HUDEP-2 (cell line): ENCODE measurements around the gene CALN1.
"Not testable (repeated sequence)": the region's sequence is repeated elsewhere in the genome, so short reads cannot be mapped to it uniquely, and the experiment has no call there.

Source experiments
- DNase-seq, 76 experiments: peaks; one replicate each; lab custom pipeline; 2025; ENCODE audit not compliant: unreplicated experiment in 76 of 76; lab: John Stamatoyannopoulos, UW

The CALN1 gene

GRCh38 chr7:71829515-71829914 is 582.6 kb downstream of the CALN1 start:
- no peak for DNase-seq

GRCh38 chr7:71828361-71828760 is 583.8 kb downstream of the CALN1 start:
- no peak for DNase-seq

- DNase-seq, result no peak
These were observed 586.0 kb downstream of the CALN1 start for GRCh38 chr7:71826141-71826540.

GRCh38 chr7:71824006-71824760 is 588.0 kb downstream of the CALN1 start:
- no peak for DNase-seq

- not testable (repeated sequence) for DNase-seq
These were observed 589.7 kb downstream of the CALN1 start for GRCh38 chr7:71822406-71822805.

GRCh38 chr7:71817916-71818315 is 594.2 kb downstream of the CALN1 start:
- DNase-seq, result no peak

GRCh38 chr7:71808115-71808514 is 604.0 kb downstream of the CALN1 start:
- no peak for DNase-seq

GRCh38 chr7:71804256-71804655 is 607.9 kb downstream of the CALN1 start:
- DNase-seq, result no peak

GRCh38 chr7:71801976-71802375 is 610.2 kb downstream of the CALN1 start:
- no peak for DNase-seq

- DNase-seq, result no peak
These were observed 611.8 kb downstream of the CALN1 start for GRCh38 chr7:71800321-71800720.

GRCh38 chr7:71795410-71795809 is 616.7 kb downstream of the CALN1 start:
- DNase-seq, result no peak

- no peak for DNase-seq
These were observed 618.9 kb downstream of the CALN1 start for GRCh38 chr7:71793251-71793650.

GRCh38 chr7:71787513-71787912 is 624.6 kb downstream of the CALN1 start:
- DNase-seq, result no peak

- no peak for DNase-seq
These were observed 626.9 kb downstream of the CALN1 start for GRCh38 chr7:71785216-71785615.

GRCh38 chr7:71784781-71785180 is 627.4 kb downstream of the CALN1 start:
- no peak for DNase-seq

GRCh38 chr7:71784180-71784579 is 628.0 kb downstream of the CALN1 start:
- DNase-seq, result no peak

- no peak for DNase-seq
These were observed 628.4 kb downstream of the CALN1 start for GRCh38 chr7:71783779-71784178.

- DNase-seq, result no peak
These were observed 630.1 kb downstream of the CALN1 start for GRCh38 chr7:71782051-71782450.

GRCh38 chr7:71780282-71780681 is 631.9 kb downstream of the CALN1 start:
- no peak for DNase-seq

- no peak for DNase-seq
These were observed 634.9 kb downstream of the CALN1 start for GRCh38 chr7:71777278-71777677.

GRCh38 chr7:71776726-71777125 is 635.4 kb downstream of the CALN1 start:
- no peak for DNase-seq

GRCh38 chr7:71775648-71776047 is 636.5 kb downstream of the CALN1 start:
- no peak for DNase-seq

- no peak for DNase-seq
These were observed 639.4 kb downstream of the CALN1 start for GRCh38 chr7:71772779-71773178.
